KMS-11 (cell line): ENCODE measurements around the gene C1orf116.

Experiments
- H2AFZ ChIP-seq: fragments of 200-600 bp; sonication (generic); 2 replicates; pipeline ENCODE4 v1.6.1; 2016; ENCODE audit warnings: antibody characterized with exemption, mixed run types, low read depth
- H3K27ac ChIP-seq: fragments of 200-600 bp; sonication (generic); 2 replicates; pipeline ENCODE4 v1.6.1; 2016; ENCODE audit warnings: mild to moderate bottlenecking, mixed run types
- H3K27me3 ChIP-seq: fragments of 200-600 bp; sonication (generic); 2 replicates; pipeline ENCODE4 v1.6.1; 2017; ENCODE audit warnings: mild to moderate bottlenecking, low read depth, mixed run types, moderate library complexity; ENCODE audit not compliant: insufficient read depth
- H3K36me3 ChIP-seq: fragments of 200-600 bp; sonication (generic); 2 replicates; pipeline ENCODE4 v1.6.1; 2017; ENCODE audit warnings: mild to moderate bottlenecking, mixed run types; ENCODE audit not compliant: insufficient read depth
- H3K4me1 ChIP-seq: fragments of 200-600 bp; sonication (generic); 2 replicates; pipeline ENCODE4 v1.6.1; 2016; ENCODE audit warnings: mild to moderate bottlenecking, low read depth, mixed run types; ENCODE audit not compliant: poor library complexity, severe bottlenecking
- H3K4me2 ChIP-seq: fragments of 200-600 bp; sonication (generic); 2 replicates; pipeline ENCODE4 v1.7.0; 2016; ENCODE audit warnings: mild to moderate bottlenecking, mixed run types
- H3K4me3 ChIP-seq: fragments of 200-600 bp; sonication (generic); IDR thresholded peaks from 2 replicates; pipeline ENCODE4 v1.6.1; 2017; ENCODE audit warnings: low read depth, low read length, mixed read lengths; ENCODE audit not compliant: insufficient read depth
- H3K79me2 ChIP-seq: fragments of 200-600 bp; sonication (generic); 2 replicates; pipeline ENCODE4 v1.6.1; 2016; ENCODE audit warnings: low read depth, mixed run types; ENCODE audit not compliant: insufficient read depth
- H3K9ac ChIP-seq: fragments of 200-600 bp; sonication (generic); 2 replicates; pipeline ENCODE4 v1.6.1; 2016; ENCODE audit warnings: mild to moderate bottlenecking, mixed run types
- H4K20me1 ChIP-seq: fragments of 200-600 bp; sonication (generic); 2 replicates; pipeline ENCODE4 v1.6.1; 2016; ENCODE audit warnings: mild to moderate bottlenecking, mixed run types; ENCODE audit not compliant: insufficient read depth
- CTCF ChIP-seq: fragments of 200-600 bp; sonication (generic); conservative IDR thresholded peaks from 2 replicates; pipeline ENCODE4 v1.6.1; 2017; ENCODE audit warnings: low read depth, mild to moderate bottlenecking, antibody characterized with exemption, low read length, moderate library complexity, mixed read lengths

Gene C1orf116

DNA sequence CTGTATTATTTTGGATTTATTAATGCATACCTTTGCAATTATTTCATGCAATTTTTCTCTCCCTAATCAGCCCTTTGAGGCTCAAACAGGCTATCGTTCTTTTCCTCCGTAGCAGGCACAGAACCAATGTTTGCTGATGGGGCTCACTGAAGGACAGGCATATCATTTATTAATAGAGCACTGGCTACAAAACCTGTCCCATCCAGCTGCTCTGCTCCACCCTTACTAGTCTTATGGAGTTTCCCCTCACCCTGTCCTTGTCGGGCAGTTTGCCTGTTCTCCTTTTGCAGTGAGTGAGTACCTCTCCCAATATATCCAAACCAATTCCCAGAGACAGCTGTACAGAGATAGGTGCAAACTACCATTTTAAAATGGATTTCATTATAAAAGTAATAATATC is 45.7 kb downstream of the C1orf116 start:
- H3K36me3 ChIP-seq: no peaks in the 10 kb centered on the region
- H3K79me2 ChIP-seq: no peaks in the 10 kb centered on the region
- H2AFZ ChIP-seq: no peak overlapping the region
- H4K20me1 ChIP-seq: no peaks in the 10 kb centered on the region
- no peaks in the 10 kb centered on the region for H3K4me1 ChIP-seq
- H3K4me3 ChIP-seq: no peak overlapping the region
- H3K9ac ChIP-seq: no peak overlapping the region
- no peak for TF ChIP-seq CTCF
- H3K4me2 ChIP-seq: no peak overlapping the region
- no peak overlapping the region for H3K27ac ChIP-seq
- H3K27me3 ChIP-seq: no peaks in the 10 kb centered on the region

GRCh38 chr1:206986402-206986801 is 46.2 kb downstream of the C1orf116 start:
- Histone ChIP-seq H3K36me3 (no peaks in the 10 kb centered on the region), H3K4me1 (no peaks in the 10 kb centered on the region), H3K4me3 (no peak overlapping the region), H3K4me2 (no peak overlapping the region), H2AFZ (no peak overlapping the region), H3K27me3 (no peaks in the 10 kb centered on the region), H3K79me2 (no peaks in the 10 kb centered on the region), H3K27ac (no peak overlapping the region), H3K9ac (no peak overlapping the region), H4K20me1 (no peaks in the 10 kb centered on the region)
- no peak for TF ChIP-seq CTCF

DNA sequence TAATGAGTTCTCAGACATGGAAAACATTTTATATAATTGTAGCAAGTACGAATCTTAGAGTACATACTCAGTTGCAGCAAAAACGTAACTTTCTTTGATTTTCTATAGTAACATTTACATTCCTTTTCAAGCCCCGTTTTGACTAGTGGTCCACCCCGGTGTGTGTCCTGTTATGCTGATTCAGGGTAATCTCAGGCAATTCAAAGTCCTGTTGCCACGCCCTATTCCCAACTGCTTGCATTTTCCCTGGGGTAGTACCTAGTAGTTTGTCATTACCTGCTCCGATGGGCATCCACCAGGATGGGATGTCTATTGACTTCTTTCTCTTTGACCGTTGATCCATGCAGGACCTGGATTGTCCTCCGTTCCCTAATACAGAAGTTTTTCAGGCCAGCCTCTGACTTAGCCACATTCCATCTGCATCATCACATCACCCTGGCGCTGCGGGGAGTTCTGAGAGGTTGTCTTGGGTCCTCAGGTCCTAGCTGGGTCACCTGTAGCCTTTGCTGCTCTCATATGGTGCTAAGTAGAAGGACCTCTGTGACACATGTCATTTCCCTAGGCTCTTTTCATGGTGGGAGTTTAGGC is 47.3 kb downstream of the C1orf116 start:
- Histone ChIP-seq H3K36me3 (no peaks in the 10 kb centered on the region), H3K27ac (no peak overlapping the region), H3K4me3 (no peak overlapping the region), H2AFZ (no peak overlapping the region), H3K27me3 (no peaks in the 10 kb centered on the region), H4K20me1 (no peaks in the 10 kb centered on the region), H3K4me1 (no peaks in the 10 kb centered on the region), H3K4me2 (no peak overlapping the region), H3K9ac (no peak overlapping the region), H3K79me2 (no peaks in the 10 kb centered on the region)
- TF ChIP-seq CTCF: no peak

DNA sequence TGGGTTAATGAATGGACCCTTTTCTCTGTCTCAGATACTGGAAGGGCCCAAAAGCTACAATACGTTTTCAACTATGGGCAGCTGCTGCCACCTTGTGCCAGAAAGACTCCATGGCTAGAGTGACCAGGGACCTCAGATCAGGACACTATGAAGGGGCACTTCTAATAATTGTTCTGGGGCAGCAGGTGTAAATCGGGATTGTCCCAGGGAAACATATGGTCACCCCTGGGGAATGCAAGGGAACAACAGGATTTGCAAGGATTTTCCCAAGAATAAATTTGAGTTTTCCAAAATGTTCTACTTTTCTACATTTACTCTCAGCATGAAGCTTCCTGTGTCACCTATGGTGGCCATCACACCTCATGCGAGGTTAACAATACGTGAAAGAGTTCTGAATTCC is 50.3 kb downstream of the C1orf116 start:
- H3K9ac ChIP-seq: no peak overlapping the region
- H4K20me1 ChIP-seq: no peaks in the 10 kb centered on the region
- no peaks in the 10 kb centered on the region for H3K4me1 ChIP-seq
- peak; percentile 92 for TF ChIP-seq CTCF
- no peak overlapping the region for H3K4me2 ChIP-seq
- no peaks in the 10 kb centered on the region for H3K36me3 ChIP-seq
- 0 out of 2 replicates have a peak, but pooled peaks cover 3% of the 10 kb centered on the region for H3K27me3 ChIP-seq
- H3K4me3 ChIP-seq: no peak overlapping the region
- H3K27ac ChIP-seq: no peak overlapping the region
- no peaks in the 10 kb centered on the region for H3K79me2 ChIP-seq
- H2AFZ ChIP-seq: no peak overlapping the region
